Adrenal gland (tissue), 5 donors: ENCODE data around the gene CAB39L.

Experiments used
- POLR2A ChIP-seq, 2 donors: fragments of 450-650 bp; IDR thresholded peaks; one replicate each; pipeline ENCODE4 v1.6.1; 2017; ENCODE audit warnings: antibody characterized with exemption in 2 of 2, mild to moderate bottlenecking in 2 of 2, moderate library complexity in 1 of 2
- TF ChIP-seq, protein P1 (sequence below), 6 experiments: fragments of 450-650 bp in 4 of 6; fragments of 200-600 bp in 2 of 6; sonication (generic) in 1 of 6; IDR thresholded peaks; 1 replicate in 5 of 6; 2 replicates in 1 of 6; pipeline versions ENCODE4 v1.5.1 to v1.8.0; 2016 to 2021; ENCODE audit warnings: antibody characterized with exemption in 6 of 6, mild to moderate bottlenecking in 2 of 6, moderate library complexity in 1 of 6
- donor health status: DM: no; HTN: no; CAD: no.

DNA sequence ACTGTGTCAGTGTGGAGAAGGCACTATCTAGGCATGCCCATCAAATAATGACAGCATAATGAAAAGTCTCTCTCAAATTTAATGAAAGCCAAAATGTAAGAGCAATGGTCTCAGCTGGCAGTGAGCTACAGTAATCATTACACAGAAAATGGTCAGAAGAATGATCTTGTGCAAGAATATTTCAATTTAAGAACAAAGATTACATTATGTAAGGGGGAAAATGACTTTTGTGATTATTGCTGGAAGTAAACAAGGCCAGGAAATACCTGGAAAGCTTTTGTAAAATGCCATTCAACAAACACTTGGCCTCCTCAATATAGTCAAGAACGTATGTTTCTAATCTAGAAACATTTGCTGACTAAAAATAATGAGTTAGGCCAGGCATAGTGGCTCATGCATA, 89.1 kb downstream of the CAB39L start:
- TF ChIP-seq, protein P1, sequence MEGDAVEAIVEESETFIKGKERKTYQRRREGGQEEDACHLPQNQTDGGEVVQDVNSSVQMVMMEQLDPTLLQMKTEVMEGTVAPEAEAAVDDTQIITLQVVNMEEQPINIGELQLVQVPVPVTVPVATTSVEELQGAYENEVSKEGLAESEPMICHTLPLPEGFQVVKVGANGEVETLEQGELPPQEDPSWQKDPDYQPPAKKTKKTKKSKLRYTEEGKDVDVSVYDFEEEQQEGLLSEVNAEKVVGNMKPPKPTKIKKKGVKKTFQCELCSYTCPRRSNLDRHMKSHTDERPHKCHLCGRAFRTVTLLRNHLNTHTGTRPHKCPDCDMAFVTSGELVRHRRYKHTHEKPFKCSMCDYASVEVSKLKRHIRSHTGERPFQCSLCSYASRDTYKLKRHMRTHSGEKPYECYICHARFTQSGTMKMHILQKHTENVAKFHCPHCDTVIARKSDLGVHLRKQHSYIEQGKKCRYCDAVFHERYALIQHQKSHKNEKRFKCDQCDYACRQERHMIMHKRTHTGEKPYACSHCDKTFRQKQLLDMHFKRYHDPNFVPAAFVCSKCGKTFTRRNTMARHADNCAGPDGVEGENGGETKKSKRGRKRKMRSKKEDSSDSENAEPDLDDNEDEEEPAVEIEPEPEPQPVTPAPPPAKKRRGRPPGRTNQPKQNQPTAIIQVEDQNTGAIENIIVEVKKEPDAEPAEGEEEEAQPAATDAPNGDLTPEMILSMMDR (IDR thresholded peaks at IDR 0.05): no peak
- no peak for TF ChIP-seq POLR2A (IDR thresholded peaks at IDR 0.05)
